IPS DF 6.9 (cell line): ENCODE measurements around the gene LIX1L.

Experiments used
- DNase-seq: peaks from one replicate; pipeline ENCODE4 v3.0.0-alpha.2; 2013; ENCODE audit warnings: low read depth, low spot score
- H3K27ac ChIP-seq: one replicate; pipeline ENCODE4 v1.5.1; 2013; ENCODE audit warnings: low read length, control low read depth
- H3K27me3 ChIP-seq: 2 replicates; pipeline ENCODE4 v1.6.1; 2013; ENCODE audit warnings: mild to moderate bottlenecking, low read length; ENCODE audit not compliant: control insufficient read depth, insufficient read depth
- H3K36me3 ChIP-seq: 2 replicates; pipeline ENCODE4 v1.6.1; 2013; ENCODE audit warnings: low read length; ENCODE audit not compliant: control insufficient read depth, insufficient read depth
- H3K4me1 ChIP-seq: 2 replicates; pipeline ENCODE4 v1.6.1; 2013; ENCODE audit warnings: low read length; ENCODE audit not compliant: control insufficient read depth, insufficient read depth
- H3K4me3 ChIP-seq: 2 replicates; pipeline ENCODE4 v1.5.1; 2013; ENCODE audit warnings: mild to moderate bottlenecking, low read length
- H3K9me3 ChIP-seq: 2 replicates; pipeline ENCODE4 v1.6.1; 2013; ENCODE audit warnings: low read length, inconsistent platforms; ENCODE audit not compliant: control insufficient read depth, insufficient read depth
- WGBS: extraction: QIAGEN DNeasy Blood & Tissue Kit; methylation state at CpG from one replicate; pipeline ENCODE4 v1.1.7; 2013; ENCODE audit warnings: mixed read lengths, missing lambda C conversion rate; ENCODE audit not compliant: insufficient read length, insufficient coverage; 5-methylcytosine and 5-hydroxymethylcytosine counted together

The LIX1L gene

GRCh38 chr1:145993618-145994390 lies 36.0 kb upstream of the LIX1L start:
- H3K27me3 ChIP-seq: no peaks in the 10 kb centered on the region
- H3K4me1 ChIP-seq: 0 out of 2 replicates have a peak, but pooled peaks cover 2% of the 10 kb centered on the region
- WGBS: no CpG with 5 or more reads among the region's 6 CpGs

GRCh38 chr1:145992958-145993617 lies 35.3 kb upstream of the LIX1L start:
- no peak overlapping the region for H3K27ac ChIP-seq
- WGBS: no CpG with 5 or more reads among the region's 5 CpGs
- 0 out of 2 replicates have a peak, but pooled peaks cover 2% of the 10 kb centered on the region for H3K4me1 ChIP-seq
- H3K9me3 ChIP-seq: no peaks in the 10 kb centered on the region
- DNase-seq: no peak
- no peaks in the 10 kb centered on the region for H3K27me3 ChIP-seq
- no peak overlapping the region for H3K4me3 ChIP-seq
- peaks cover 12% of the 10 kb centered on the region; the same call in 1 of the 2 replicates for H3K36me3 ChIP-seq

More at GRCh38 chr1:145993618-145994390, 36.0 kb upstream of the LIX1L start:
- Histone ChIP-seq H3K9me3 (no peaks in the 10 kb centered on the region), H3K4me3 (no peak overlapping the region; the same call in 1 of the 2 replicates), H3K27ac (no peak overlapping the region), H3K36me3 (peaks cover 12% of the 10 kb centered on the region; the same call in 1 of the 2 replicates)
- DNase-seq: no peak

GRCh38 chr1:145992502-145992936 lies 34.7 kb upstream of the LIX1L start:
- H3K27ac ChIP-seq: no peak overlapping the region
- H3K36me3 ChIP-seq: peaks cover 12% of the 10 kb centered on the region; the same call in 1 of the 2 replicates
- WGBS: no CpG with 5 or more reads among the region's 1 CpG
- DNase-seq: no peak
- no peaks in the 10 kb centered on the region for H3K9me3 ChIP-seq
- H3K27me3 ChIP-seq: no peaks in the 10 kb centered on the region
- 0 out of 2 replicates have a peak, but pooled peaks cover 2% of the 10 kb centered on the region for H3K4me1 ChIP-seq
- no peak overlapping the region for H3K4me3 ChIP-seq

- Histone ChIP-seq H3K4me3 (no peak overlapping the region), H3K36me3 (peaks cover 12% of the 10 kb centered on the region; the same call in 1 of the 2 replicates), H3K27me3 (no peaks in the 10 kb centered on the region), H3K4me1 (0 out of 2 replicates have a peak, but pooled peaks cover 2% of the 10 kb centered on the region), H3K9me3 (no peaks in the 10 kb centered on the region), H3K27ac (no peak overlapping the region)
- no peak for DNase-seq
- WGBS: no CpG with 5 or more reads among the region's 10 CpGs
Measured at GRCh38 chr1:145991735-145992412, 34.1 kb upstream of the LIX1L start.

GRCh38 chr1:145990249-145990855 lies 32.5 kb upstream of the LIX1L start:
- Histone ChIP-seq H3K27ac (no peak overlapping the region), H3K4me3 (no peak overlapping the region), H3K4me1 (peaks cover 2% of the 10 kb centered on the region; the same call in 1 of the 2 replicates), H3K27me3 (no peaks in the 10 kb centered on the region), H3K36me3 (peaks cover 12% of the 10 kb centered on the region; the same call in 1 of the 2 replicates), H3K9me3 (no peaks in the 10 kb centered on the region)
- DNase-seq: no peak
- 100% methylated on average over 1 of the region's 7 CpGs for WGBS

GRCh38 chr1:145988773-145989172 lies 31.0 kb upstream of the LIX1L start:
- Histone ChIP-seq H3K27ac (no peak overlapping the region), H3K4me3 (no peak overlapping the region), H3K4me1 (peaks cover 4% of the 10 kb centered on the region; the same call in 1 of the 2 replicates), H3K9me3 (no peaks in the 10 kb centered on the region), H3K27me3 (no peaks in the 10 kb centered on the region), H3K36me3 (peaks cover 4% of the 10 kb centered on the region; the same call in 1 of the 2 replicates)
- no peak for DNase-seq
- no CpG with 5 or more reads among the region's 5 CpGs for WGBS

GRCh38 chr1:145987926-145988325 lies 30.1 kb upstream of the LIX1L start:
- H3K9me3 ChIP-seq: no peaks in the 10 kb centered on the region
- H3K27me3 ChIP-seq: no peaks in the 10 kb centered on the region
- WGBS: no CpG with 5 or more reads among the region's 1 CpG
- H3K4me1 ChIP-seq: peaks cover 4% of the 10 kb centered on the region; the same call in 1 of the 2 replicates
- DNase-seq: no peak
- H3K36me3 ChIP-seq: no peaks in the 10 kb centered on the region
- no peak overlapping the region for H3K27ac ChIP-seq
- no peak overlapping the region for H3K4me3 ChIP-seq

- Histone ChIP-seq H3K27ac (no peak overlapping the region), H3K36me3 (no peaks in the 10 kb centered on the region), H3K4me3 (no peak overlapping the region), H3K27me3 (no peaks in the 10 kb centered on the region), H3K9me3 (no peaks in the 10 kb centered on the region), H3K4me1 (peaks cover 4% of the 10 kb centered on the region; the same call in 1 of the 2 replicates)
- WGBS: no CpG with 5 or more reads among the region's 6 CpGs
- DNase-seq: no peak
Measured at GRCh38 chr1:145986551-145986950, 28.7 kb upstream of the LIX1L start.

GRCh38 chr1:145985502-145986439 lies 28.0 kb upstream of the LIX1L start:
- H3K4me3 ChIP-seq: no peak overlapping the region
- WGBS: no CpG with 5 or more reads among the region's 15 CpGs
- DNase-seq: no peak
- no peaks in the 10 kb centered on the region for H3K36me3 ChIP-seq
- H3K27ac ChIP-seq: no peak overlapping the region
- H3K27me3 ChIP-seq: no peaks in the 10 kb centered on the region
- H3K9me3 ChIP-seq: no peaks in the 10 kb centered on the region
- peaks cover 4% of the 10 kb centered on the region; the same call in 1 of the 2 replicates for H3K4me1 ChIP-seq
